HAP-1 (cell line): ENCODE data around the gene SLC16A8.

Experiments
- DNase-seq, 2 experiments: peaks; one replicate each; pipeline ENCODE4 v3.0.0-alpha.2; 2016 to 2020; ENCODE audit warnings: low spot score in 2 of 2
- H3K27me3 ChIP-seq: fragments of 250-450 bp; sonication (Bioruptor Pico); 2 replicates; pipeline ENCODE4 v1.5.1; 2020; ENCODE audit warnings: low read depth, mild to moderate bottlenecking, moderate library complexity
- H3K36me3 ChIP-seq: fragments of 250-450 bp; sonication (Bioruptor Pico); replicated peaks from 2 replicates; pipeline ENCODE4 v1.5.1; 2020; ENCODE audit warnings: mild to moderate bottlenecking
- H3K4me1 ChIP-seq: fragments of 250-450 bp; sonication (Bioruptor Pico); 2 replicates; pipeline ENCODE4 v1.5.1; 2020; ENCODE audit warnings: mild to moderate bottlenecking
- H3K4me3 ChIP-seq: fragments of 250-450 bp; sonication (Bioruptor Pico); 2 replicates; pipeline ENCODE4 v1.5.1; 2020; ENCODE audit warnings: mild to moderate bottlenecking, moderate library complexity
- H3K9me3 ChIP-seq: fragments of 250-450 bp; sonication (Bioruptor Pico); 2 replicates; pipeline ENCODE4 v1.5.1; 2020; ENCODE audit warnings: mild to moderate bottlenecking, moderate library complexity
- in situ Hi-C: fragments of 300-500 bp; cut with MboI; formaldehyde crosslinking; loops from 3 replicates; pipeline ENCODE4 v1.14.3; 2020; ENCODE audit warnings: low sequenced_read_pairs, inconsistent platforms, mixed read lengths

The SLC16A8 gene

GRCh38 chr22:38033522-38034277, 50.3 kb downstream of the SLC16A8 start:
- Histone ChIP-seq H3K4me1 (peaks cover 6% of the 10 kb centered on the region), H3K4me3 (no peak overlapping the region), H3K27me3 (no peaks in the 10 kb centered on the region), H3K9me3 (no peaks in the 10 kb centered on the region), H3K36me3 (no peaks in the 10 kb centered on the region)
- in situ Hi-C loops: no loop called here
- DNase-seq: no peak

- in situ Hi-C loops: no loop called here
- Histone ChIP-seq H3K27me3 (no peaks in the 10 kb centered on the region), H3K4me3 (no peak overlapping the region), H3K4me1 (peaks cover 6% of the 10 kb centered on the region), H3K36me3 (no peaks in the 10 kb centered on the region), H3K9me3 (no peaks in the 10 kb centered on the region)
- no peak for DNase-seq
These were observed 51.1 kb downstream of the SLC16A8 start for GRCh38 chr22:38032681-38033521.

GRCh38 chr22:38031491-38031890, 52.5 kb downstream of the SLC16A8 start:
- Histone ChIP-seq H3K9me3 (no peaks in the 10 kb centered on the region), H3K4me1 (peaks cover 6% of the 10 kb centered on the region), H3K4me3 (no peak overlapping the region), H3K36me3 (no peaks in the 10 kb centered on the region), H3K27me3 (no peaks in the 10 kb centered on the region)
- DNase-seq: no peak
- in situ Hi-C loops: no loop called here

- H3K27me3 ChIP-seq: peaks cover under 1% of the 10 kb centered on the region; the same call in 1 of the 2 replicates
These were observed 53.5 kb downstream of the SLC16A8 start for GRCh38 chr22:38030311-38031133.

GRCh38 chr22:38029901-38030300, 54.1 kb downstream of the SLC16A8 start:
- H3K4me3 ChIP-seq: no peak overlapping the region
- H3K27me3 ChIP-seq: peaks cover 3% of the 10 kb centered on the region; the same call in 1 of the 2 replicates
- DNase-seq: no peak
- peaks cover 6% of the 10 kb centered on the region for H3K4me1 ChIP-seq
- H3K9me3 ChIP-seq: no peaks in the 10 kb centered on the region
- in situ Hi-C loops: no loop called here
- no peaks in the 10 kb centered on the region for H3K36me3 ChIP-seq

More at GRCh38 chr22:38030311-38031133, 53.5 kb downstream of the SLC16A8 start:
- Histone ChIP-seq H3K4me1 (peaks cover 6% of the 10 kb centered on the region), H3K4me3 (no peak overlapping the region), H3K36me3 (no peaks in the 10 kb centered on the region), H3K9me3 (no peaks in the 10 kb centered on the region)
- no peak for DNase-seq
- in situ Hi-C loops: no loop called here

GRCh38 chr22:38029370-38029769, 54.6 kb downstream of the SLC16A8 start:
- in situ Hi-C loops: no loop called here
- peaks cover 3% of the 10 kb centered on the region for H3K4me1 ChIP-seq
- H3K36me3 ChIP-seq: no peaks in the 10 kb centered on the region
- H3K27me3 ChIP-seq: peaks cover 3% of the 10 kb centered on the region; the same call in 1 of the 2 replicates
- no peak overlapping the region for H3K4me3 ChIP-seq
- no peak for DNase-seq
- no peaks in the 10 kb centered on the region for H3K9me3 ChIP-seq

- Histone ChIP-seq H3K27me3 (peaks cover 3% of the 10 kb centered on the region; the same call in 1 of the 2 replicates), H3K36me3 (no peaks in the 10 kb centered on the region), H3K4me1 (no peaks in the 10 kb centered on the region), H3K4me3 (no peak overlapping the region), H3K9me3 (no peaks in the 10 kb centered on the region)
- in situ Hi-C loops: no loop called here
- DNase-seq: no peak
These were observed 55.4 kb downstream of the SLC16A8 start for GRCh38 chr22:38028344-38029130.
